Measurements from ENCODE around the gene NLGN3. TPM values are rescaled to one million over a fixed set of nuclear protein-coding genes. Genes with fewer than 3 reads are reported as not detected.

Gene NLGN3
- total RNA-seq, 6 experiments from 2014 or later, result 0.12 to 0.25 (median 0.14) TPM; not detected in 1

DNA sequence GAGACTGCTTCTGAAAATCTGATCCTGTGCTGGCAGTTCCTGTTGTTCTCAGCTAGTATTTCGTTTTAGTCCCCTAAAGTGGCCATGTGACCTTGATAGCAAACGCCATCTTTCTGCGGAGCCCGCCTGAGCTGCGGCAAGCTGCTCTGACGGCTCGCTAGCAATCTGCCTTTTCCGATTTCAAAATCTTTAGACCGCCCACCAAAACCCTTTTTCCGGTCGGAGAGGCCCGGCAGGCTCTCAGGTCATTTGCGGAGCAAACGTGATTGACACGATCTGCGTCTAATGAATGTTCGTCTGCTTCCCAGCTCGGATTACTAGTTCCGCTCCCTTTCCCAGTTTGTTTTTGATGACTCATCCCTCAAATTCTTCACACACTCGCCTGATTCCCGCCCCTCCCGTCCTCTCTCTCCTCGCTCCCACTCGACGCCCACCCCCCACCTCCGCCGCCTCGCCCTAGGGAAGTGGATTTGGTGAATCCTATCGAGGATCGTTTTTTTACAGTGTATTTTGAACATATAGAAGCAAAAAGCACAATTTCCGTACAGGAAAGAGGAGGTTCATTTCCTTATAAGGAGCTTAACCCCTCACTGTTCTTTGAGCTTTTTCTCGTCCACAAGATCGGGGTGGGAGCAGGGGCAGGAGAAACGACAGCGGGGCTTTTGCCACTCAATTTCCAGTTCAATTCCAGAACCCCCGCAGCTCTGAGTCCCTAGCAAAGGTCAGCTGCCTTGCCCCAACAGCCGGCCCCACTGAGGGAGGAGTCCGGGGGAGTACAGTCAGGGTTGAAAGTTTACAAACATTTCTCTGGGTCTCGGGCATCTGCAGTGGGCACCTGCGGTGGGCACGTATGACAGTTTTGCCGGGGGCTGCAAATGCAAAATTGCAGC, 37.5 kb downstream of the NLGN3 start:
- Histone ChIP-seq H3K4me3 (peak overlapping the region; percentile 25 to 51 (median 45)), H3K27me3 (no peaks in the 10 kb centered on the region), H3K36me3 (no peaks in the 10 kb centered on the region), H3K9me3 (no peaks in the 10 kb centered on the region), H3K27ac (peak overlapping the region; percentile 75 to 81 (median 80)), H3K4me1 (peaks cover 0 to 13% (median 0%) of the 10 kb centered on the region in 4 donors)
- DNase-seq (peak; percentile 74 to 89 (median 86)), ATAC-seq (peak; percentile 85 to 89 (median 86))
- intact Hi-C loops (cut with DNase I), result no loop called here
- peak; percentile 90 for TF ChIP-seq POLR2A (IDR thresholded peaks at IDR 0.05)
- TF ChIP-seq, protein P1, sequence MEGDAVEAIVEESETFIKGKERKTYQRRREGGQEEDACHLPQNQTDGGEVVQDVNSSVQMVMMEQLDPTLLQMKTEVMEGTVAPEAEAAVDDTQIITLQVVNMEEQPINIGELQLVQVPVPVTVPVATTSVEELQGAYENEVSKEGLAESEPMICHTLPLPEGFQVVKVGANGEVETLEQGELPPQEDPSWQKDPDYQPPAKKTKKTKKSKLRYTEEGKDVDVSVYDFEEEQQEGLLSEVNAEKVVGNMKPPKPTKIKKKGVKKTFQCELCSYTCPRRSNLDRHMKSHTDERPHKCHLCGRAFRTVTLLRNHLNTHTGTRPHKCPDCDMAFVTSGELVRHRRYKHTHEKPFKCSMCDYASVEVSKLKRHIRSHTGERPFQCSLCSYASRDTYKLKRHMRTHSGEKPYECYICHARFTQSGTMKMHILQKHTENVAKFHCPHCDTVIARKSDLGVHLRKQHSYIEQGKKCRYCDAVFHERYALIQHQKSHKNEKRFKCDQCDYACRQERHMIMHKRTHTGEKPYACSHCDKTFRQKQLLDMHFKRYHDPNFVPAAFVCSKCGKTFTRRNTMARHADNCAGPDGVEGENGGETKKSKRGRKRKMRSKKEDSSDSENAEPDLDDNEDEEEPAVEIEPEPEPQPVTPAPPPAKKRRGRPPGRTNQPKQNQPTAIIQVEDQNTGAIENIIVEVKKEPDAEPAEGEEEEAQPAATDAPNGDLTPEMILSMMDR (IDR thresholded peaks at IDR 0.05), result no peak
- WGBS (ENCODE audit: insufficient coverage, low coverage, low lambda C conversion rate, missing lambda C conversion rate), result 13% methylated on average over 38 of the region's 42 CpGs

DNA sequence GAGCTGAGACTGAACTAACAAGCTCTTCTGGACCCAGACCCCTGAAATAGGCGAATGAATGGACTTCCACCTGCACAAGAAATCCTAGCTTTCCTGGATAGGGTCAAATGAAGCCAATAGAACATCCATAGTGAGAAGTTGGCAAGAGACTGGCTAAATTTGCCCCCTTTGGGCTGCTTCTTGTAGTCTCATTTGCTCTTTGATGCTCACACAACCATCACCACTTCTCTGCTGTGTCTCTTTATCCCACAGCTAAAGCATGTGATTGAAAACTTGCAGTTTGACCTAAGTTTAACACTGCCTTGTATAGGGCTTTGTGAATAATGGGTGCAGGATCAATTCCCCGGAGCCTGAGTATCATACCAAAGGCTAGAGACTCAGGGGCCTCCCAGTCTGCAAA, 38.2 kb downstream of the NLGN3 start:
- 28% methylated on average over 2 of the region's 2 CpGs for WGBS (ENCODE audit: insufficient coverage, low coverage, low lambda C conversion rate, missing lambda C conversion rate)
- no peak for TF ChIP-seq POLR2A (IDR thresholded peaks at IDR 0.05)
- TF ChIP-seq, protein P1 (IDR thresholded peaks at IDR 0.05), result no peak
- Histone ChIP-seq H3K4me1 (peaks cover 0 to 13% (median 0%) of the 10 kb centered on the region in 4 donors), H3K36me3 (no peaks in the 10 kb centered on the region), H3K27me3 (no peaks in the 10 kb centered on the region), H3K27ac (peak overlapping the region; percentile 75 to 81 (median 80)), H3K4me3 (no peak overlapping the region), H3K9me3 (no peaks in the 10 kb centered on the region)
- intact Hi-C loops (cut with DNase I), result no loop called here
- ATAC-seq (no peak), DNase-seq (no peak)

DNA sequence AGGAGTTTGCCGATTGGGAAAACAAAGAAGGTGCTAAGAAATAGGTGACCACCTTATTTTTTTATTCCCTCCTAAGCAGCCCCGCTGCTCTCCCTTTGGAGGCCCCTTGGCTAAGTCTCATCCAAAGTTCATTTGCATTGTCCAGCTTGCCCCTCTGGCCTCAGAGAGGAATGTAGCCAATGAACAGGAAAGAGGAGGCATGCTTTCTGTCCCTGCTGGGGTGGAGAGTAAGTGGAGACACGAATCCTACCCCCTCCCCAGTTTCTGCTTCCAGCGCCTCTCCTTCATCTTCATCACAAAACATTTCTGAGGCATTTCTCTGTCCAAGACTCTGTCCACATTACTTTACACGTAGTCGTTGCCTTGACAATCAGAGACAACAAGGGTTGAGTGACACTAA, 38.7 kb downstream of the NLGN3 start:
- Histone ChIP-seq H3K27ac (peak overlapping the region in 1 of 3 donors; percentile 75), H3K4me1 (peaks cover 0 to 13% (median 0%) of the 10 kb centered on the region in 4 donors), H3K36me3 (no peaks in the 10 kb centered on the region), H3K4me3 (no peak overlapping the region), H3K9me3 (no peaks in the 10 kb centered on the region), H3K27me3 (no peaks in the 10 kb centered on the region)
- ATAC-seq, result no peak
- no peak for TF ChIP-seq POLR2A (IDR thresholded peaks at IDR 0.05)
- TF ChIP-seq, protein P1 (IDR thresholded peaks at IDR 0.05), result no peak
- intact Hi-C loops (cut with DNase I), result no loop called here
- no peak for DNase-seq
- 40% methylated on average over 6 of the region's 6 CpGs for WGBS (ENCODE audit: insufficient coverage, low coverage, low lambda C conversion rate, missing lambda C conversion rate)

DNA sequence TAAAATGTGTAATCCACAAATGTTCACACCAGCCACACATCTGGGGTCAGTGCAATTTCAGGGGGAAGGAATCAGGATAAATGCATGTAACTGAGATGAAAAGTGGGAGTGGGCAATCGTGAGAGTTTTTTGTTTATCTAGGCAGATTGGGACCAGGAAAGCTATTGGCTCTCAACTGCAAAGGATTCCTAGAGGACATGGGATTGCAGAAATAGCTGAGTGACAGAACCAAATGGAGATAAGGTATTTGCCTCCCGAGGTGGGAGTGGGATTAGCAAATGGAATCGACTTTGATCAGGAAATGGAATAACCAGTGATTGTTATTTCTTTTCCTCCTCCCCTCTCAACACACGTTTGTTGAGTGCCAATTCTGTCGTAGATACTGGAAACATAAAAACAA, 39.5 kb downstream of the NLGN3 start:
- H3K36me3 ChIP-seq, result no peaks in the 10 kb centered on the region
- H3K27me3 ChIP-seq, result no peaks in the 10 kb centered on the region
- DNase-seq (no peak), ATAC-seq (no peak)
- no peak overlapping the region for H3K4me3 ChIP-seq
- WGBS (ENCODE audit: insufficient coverage, low coverage, low lambda C conversion rate, missing lambda C conversion rate), result 18% methylated on average over 5 of the region's 5 CpGs
- TF ChIP-seq, protein P1 (IDR thresholded peaks at IDR 0.05), result no peak
- TF ChIP-seq POLR2A (IDR thresholded peaks at IDR 0.05), result no peak
- H3K4me1 ChIP-seq, result peaks cover 0 to 13% (median 0%) of the 10 kb centered on the region in 4 donors
- H3K9me3 ChIP-seq, result no peaks in the 10 kb centered on the region
- no peak overlapping the region for H3K27ac ChIP-seq
- intact Hi-C loops (cut with DNase I), result no loop called here
